HepG2 (cell line): ENCODE data around the gene TRPM1. TPM values are rescaled to one million over a fixed set of nuclear protein-coding genes. Genes with fewer than 3 reads are reported as not detected.

Experiments used
- DNMT3B ChIP-seq: conservative IDR thresholded peaks from 2 replicates; pipeline ENCODE4 v1.6.1; 2016; ENCODE audit warnings: missing biosample characterization, control low read depth
- FOXC1 ChIP-seq: sonication (generic); formaldehyde crosslinking; IDR thresholded peaks from 2 replicates; pipeline ENCODE4 v1.8.0; 2022; ENCODE audit warnings: mild to moderate bottlenecking, missing genetic modification reagents, borderline replicate concordance
- FOXP1 ChIP-seq, 2 experiments: fragments of 450-650 bp in 1 of 2; IDR thresholded peaks; 2 replicates each; pipeline ENCODE4 v1.6.1; 2017 to 2018; ENCODE audit warnings: antibody characterized with exemption in 1 of 2
- HNRNPK ChIP-seq: fragments of 200-400 bp; formaldehyde crosslinking; IDR thresholded peaks from 2 replicates; pipeline ENCODE4 v1.6.1; 2018; ENCODE audit warnings: low read length, low read depth, moderate library complexity, mild to moderate bottlenecking; ENCODE audit not compliant: poor library complexity, severe bottlenecking
- KDM3A ChIP-seq: IDR thresholded peaks from 2 replicates; pipeline ENCODE4 v1.6.1; 2018; ENCODE audit warnings: low read depth, missing compliant biosample characterization
- MIER2 ChIP-seq: IDR thresholded peaks from 2 replicates; pipeline ENCODE4 v1.6.1; 2016; ENCODE audit warnings: missing biosample characterization, missing genetic modification reagents
- MXI1 ChIP-seq: IDR thresholded peaks from 3 replicates; pipeline ENCODE4 v1.6.1; 2012; ENCODE audit warnings: low read depth, low read length, inconsistent platforms, borderline replicate concordance
- PHF20 ChIP-seq: sonication (generic); formaldehyde crosslinking; IDR thresholded peaks from 2 replicates; pipeline ENCODE4 v1.5.0; 2020; ENCODE audit warnings: mild to moderate bottlenecking, missing genetic modification reagents
- REXO4 ChIP-seq: sonication (generic); formaldehyde crosslinking; IDR thresholded peaks from 2 replicates; pipeline ENCODE4 v1.8.0; 2022; ENCODE audit warnings: missing genetic modification reagents, mild to moderate bottlenecking, borderline replicate concordance
- ZNF431 ChIP-seq: sonication (generic); formaldehyde crosslinking; IDR thresholded peaks from 2 replicates; pipeline ENCODE4 v1.9.0; 2022; ENCODE audit warnings: missing genetic modification reagents, low read depth, mild to moderate bottlenecking, borderline replicate concordance
- ZNF547 ChIP-seq: sonication (generic); formaldehyde crosslinking; IDR thresholded peaks from 2 replicates; pipeline ENCODE4 v1.5.1; 2020; ENCODE audit warnings: mild to moderate bottlenecking, missing genetic modification reagents
- ZNF552 ChIP-seq: sonication (generic); formaldehyde crosslinking; IDR thresholded peaks from 2 replicates; pipeline ENCODE4 v1.9.0; 2022; ENCODE audit warnings: missing genetic modification reagents, mild to moderate bottlenecking, borderline replicate concordance
- ZNF841 ChIP-seq: sonication (generic); formaldehyde crosslinking; IDR thresholded peaks from 2 replicates; pipeline ENCODE4 v1.8.1; 2023; ENCODE audit warnings: missing genetic modification reagents, borderline replicate concordance
- polyA plus RNA-seq, 8 experiments: library from polyadenylated mRNA; depleted of rRNA in 3 of 8; stranded (reverse) in 7 of 8; unstranded in 1 of 8; fragments of >200 nt; fragmentation: Illumina TruSeq in 4 of 8; extraction: Trizol in 4 of 8; gene quantifications; 2 replicates each; pipeline versions ENCODE4 v1.2.1 to v1.2.3, GENCODE V29; 2011 to 2016; ENCODE audit warnings: low read depth in 4 of 8, missing spikeins in 1 of 8, mixed read lengths in 1 of 8; ENCODE audit not compliant: insufficient read depth in 1 of 8
- total RNA-seq, 5 experiments: library from RNA; depleted of rRNA; stranded (reverse); fragments of >200 nt; fragmentation: Illumina TruSeq; extraction: Trizol; gene quantifications; 2 replicates each; pipeline ENCODE4 v1.2.3, GENCODE V29; 2016; ENCODE audit warnings: low read depth in 1 of 5
- TF ChIP-seq, protein P1 (sequence below): sonication (generic); formaldehyde crosslinking; IDR thresholded peaks from 2 replicates; pipeline ENCODE4 v1.9.0; 2022; ENCODE audit warnings: low read depth, missing genetic modification reagents
- TF ChIP-seq, protein P2 (sequence below): IDR thresholded peaks from 2 replicates; pipeline ENCODE4 v1.6.1; 2018; ENCODE audit warnings: missing genetic modification reagents, mild to moderate bottlenecking, missing compliant biosample characterization
- TF ChIP-seq, protein P3 (sequence below), 2 experiments: sonication (generic) in 1 of 2; formaldehyde crosslinking in 1 of 2; IDR thresholded peaks; 2 replicates each; pipeline versions ENCODE4 v1.4.0 to v1.6.1; 2018 to 2020; ENCODE audit warnings: missing genetic modification reagents in 2 of 2, borderline replicate concordance in 1 of 2, low read depth in 1 of 2, mild to moderate bottlenecking in 1 of 2, missing biosample characterization in 1 of 2
- TF ChIP-seq, protein P4 (sequence below): sonication (generic); formaldehyde crosslinking; IDR thresholded peaks from 2 replicates; pipeline ENCODE4 v1.4.0; 2020; ENCODE audit warnings: mild to moderate bottlenecking, missing genetic modification reagents
- TF ChIP-seq, protein P5 (sequence below): sonication (generic); formaldehyde crosslinking; IDR thresholded peaks from 2 replicates; pipeline ENCODE4 v1.4.0; 2020; ENCODE audit warnings: missing genetic modification reagents
- TF ChIP-seq, protein P6 (sequence below): sonication (generic); formaldehyde crosslinking; IDR thresholded peaks from 2 replicates; pipeline ENCODE4 v1.5.0; 2020; ENCODE audit warnings: missing genetic modification reagents

Gene TRPM1
- total and polyA plus RNA-seq, 2 of the 13 experiments (the other 11 are each of a cell fraction or from before 2014, with no cell fraction given), result not detected

DNA sequence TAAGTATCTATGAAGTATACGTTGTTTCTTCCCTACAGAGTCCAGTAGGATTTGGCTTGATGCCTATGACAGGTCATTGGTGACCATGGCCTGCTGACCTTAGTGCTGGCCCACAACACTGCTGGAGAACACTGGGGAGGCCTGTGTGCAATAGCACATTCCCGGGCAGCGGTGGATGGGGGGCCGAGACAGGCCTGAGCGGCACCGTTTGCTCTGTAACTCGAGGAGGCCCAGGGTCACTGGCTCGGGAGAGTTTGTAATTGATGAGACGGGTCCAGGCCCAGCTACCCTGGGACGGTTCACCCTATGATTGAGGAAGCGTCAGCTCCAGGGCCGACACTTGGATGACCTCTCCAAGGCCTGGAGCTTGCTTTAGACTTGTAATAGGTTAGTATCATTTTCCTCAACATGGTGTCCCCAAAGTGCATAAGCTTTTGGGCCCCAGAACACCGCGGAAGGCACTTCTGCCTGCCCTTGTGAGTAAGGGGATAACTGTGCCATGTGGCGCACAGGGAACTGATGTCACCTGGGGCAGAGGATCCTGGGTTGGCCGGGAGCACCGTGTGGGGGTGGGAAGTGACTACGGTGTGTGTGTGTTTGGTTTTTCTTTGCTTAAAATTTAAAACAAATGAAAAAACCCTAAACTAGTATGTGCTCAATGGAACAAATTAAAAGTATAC, 12.0 kb downstream of the TRPM1 start (continued):
- TF ChIP-seq MXI1, result no peak
- TF ChIP-seq DNMT3B (CRISPR knock-in tag), result no peak
- TF ChIP-seq, protein P1, sequence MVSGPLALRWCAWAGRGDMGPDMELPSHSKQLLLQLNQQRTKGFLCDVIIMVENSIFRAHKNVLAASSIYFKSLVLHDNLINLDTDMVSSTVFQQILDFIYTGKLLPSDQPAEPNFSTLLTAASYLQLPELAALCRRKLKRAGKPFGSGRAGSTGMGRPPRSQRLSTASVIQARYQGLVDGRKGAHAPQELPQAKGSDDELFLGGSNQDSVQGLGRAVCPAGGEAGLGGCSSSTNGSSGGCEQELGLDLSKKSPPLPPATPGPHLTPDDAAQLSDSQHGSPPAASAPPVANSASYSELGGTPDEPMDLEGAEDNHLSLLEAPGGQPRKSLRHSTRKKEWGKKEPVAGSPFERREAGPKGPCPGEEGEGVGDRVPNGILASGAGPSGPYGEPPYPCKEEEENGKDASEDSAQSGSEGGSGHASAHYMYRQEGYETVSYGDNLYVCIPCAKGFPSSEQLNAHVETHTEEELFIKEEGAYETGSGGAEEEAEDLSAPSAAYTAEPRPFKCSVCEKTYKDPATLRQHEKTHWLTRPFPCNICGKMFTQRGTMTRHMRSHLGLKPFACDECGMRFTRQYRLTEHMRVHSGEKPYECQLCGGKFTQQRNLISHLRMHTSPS (CRISPR knock-in tag), result no peak
- TF ChIP-seq, protein P2, sequence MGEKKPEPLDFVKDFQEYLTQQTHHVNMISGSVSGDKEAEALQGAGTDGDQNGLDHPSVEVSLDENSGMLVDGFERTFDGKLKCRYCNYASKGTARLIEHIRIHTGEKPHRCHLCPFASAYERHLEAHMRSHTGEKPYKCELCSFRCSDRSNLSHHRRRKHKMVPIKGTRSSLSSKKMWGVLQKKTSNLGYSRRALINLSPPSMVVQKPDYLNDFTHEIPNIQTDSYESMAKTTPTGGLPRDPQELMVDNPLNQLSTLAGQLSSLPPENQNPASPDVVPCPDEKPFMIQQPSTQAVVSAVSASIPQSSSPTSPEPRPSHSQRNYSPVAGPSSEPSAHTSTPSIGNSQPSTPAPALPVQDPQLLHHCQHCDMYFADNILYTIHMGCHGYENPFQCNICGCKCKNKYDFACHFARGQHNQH, result peak; percentile 53; the same call in 1 of the 2 replicates
- TF ChIP-seq, protein P3, sequence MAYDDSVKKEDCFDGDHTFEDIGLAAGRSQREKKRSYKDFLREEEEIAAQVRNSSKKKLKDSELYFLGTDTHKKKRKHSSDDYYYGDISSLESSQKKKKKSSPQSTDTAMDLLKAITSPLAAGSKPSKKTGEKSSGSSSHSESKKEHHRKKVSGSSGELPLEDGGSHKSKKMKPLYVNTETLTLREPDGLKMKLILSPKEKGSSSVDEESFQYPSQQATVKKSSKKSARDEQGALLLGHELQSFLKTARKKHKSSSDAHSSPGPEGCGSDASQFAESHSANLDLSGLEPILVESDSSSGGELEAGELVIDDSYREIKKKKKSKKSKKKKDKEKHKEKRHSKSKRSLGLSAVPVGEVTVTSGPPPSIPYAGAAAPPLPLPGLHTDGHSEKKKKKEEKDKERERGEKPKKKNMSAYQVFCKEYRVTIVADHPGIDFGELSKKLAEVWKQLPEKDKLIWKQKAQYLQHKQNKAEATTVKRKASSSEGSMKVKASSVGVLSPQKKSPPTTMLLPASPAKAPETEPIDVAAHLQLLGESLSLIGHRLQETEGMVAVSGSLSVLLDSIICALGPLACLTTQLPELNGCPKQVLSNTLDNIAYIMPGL (CRISPR knock-in tag; IDR thresholded peaks at IDR 0.05; ENCODE audit: borderline replicate concordance in 1 of 2, low read depth in 1 of 2), result 0 out of 4 replicates have a peak, but pooled peaks of 1 of the 2 experiments have one; percentile 30
- TF ChIP-seq FOXC1 (CRISPR knock-in tag), result no peak
- TF ChIP-seq ZNF431 (CRISPR knock-in tag), result no peak
- TF ChIP-seq REXO4 (CRISPR knock-in tag), result no peak
- TF ChIP-seq ZNF552 (CRISPR knock-in tag), result no peak
- TF ChIP-seq MIER2 (CRISPR knock-in tag), result no peak
- no peak for TF ChIP-seq ZNF547 (CRISPR knock-in tag)
- peak; percentile 27; the same call in 1 of the 2 replicates for TF ChIP-seq KDM3A (CRISPR knock-in tag)
- no peak for TF ChIP-seq FOXP1 (IDR thresholded peaks at IDR 0.05)
- TF ChIP-seq FOXP1 (CRISPR knock-in tag; IDR thresholded peaks at IDR 0.05), result peak; percentile 58
- TF ChIP-seq, protein P4, sequence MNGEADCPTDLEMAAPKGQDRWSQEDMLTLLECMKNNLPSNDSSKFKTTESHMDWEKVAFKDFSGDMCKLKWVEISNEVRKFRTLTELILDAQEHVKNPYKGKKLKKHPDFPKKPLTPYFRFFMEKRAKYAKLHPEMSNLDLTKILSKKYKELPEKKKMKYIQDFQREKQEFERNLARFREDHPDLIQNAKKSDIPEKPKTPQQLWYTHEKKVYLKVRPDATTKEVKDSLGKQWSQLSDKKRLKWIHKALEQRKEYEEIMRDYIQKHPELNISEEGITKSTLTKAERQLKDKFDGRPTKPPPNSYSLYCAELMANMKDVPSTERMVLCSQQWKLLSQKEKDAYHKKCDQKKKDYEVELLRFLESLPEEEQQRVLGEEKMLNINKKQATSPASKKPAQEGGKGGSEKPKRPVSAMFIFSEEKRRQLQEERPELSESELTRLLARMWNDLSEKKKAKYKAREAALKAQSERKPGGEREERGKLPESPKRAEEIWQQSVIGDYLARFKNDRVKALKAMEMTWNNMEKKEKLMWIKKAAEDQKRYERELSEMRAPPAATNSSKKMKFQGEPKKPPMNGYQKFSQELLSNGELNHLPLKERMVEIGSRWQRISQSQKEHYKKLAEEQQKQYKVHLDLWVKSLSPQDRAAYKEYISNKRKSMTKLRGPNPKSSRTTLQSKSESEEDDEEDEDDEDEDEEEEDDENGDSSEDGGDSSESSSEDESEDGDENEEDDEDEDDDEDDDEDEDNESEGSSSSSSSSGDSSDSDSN (CRISPR knock-in tag), result peak; percentile 93
- TF ChIP-seq ZNF841, result no peak
- no peak for TF ChIP-seq HNRNPK
- TF ChIP-seq, protein P5, sequence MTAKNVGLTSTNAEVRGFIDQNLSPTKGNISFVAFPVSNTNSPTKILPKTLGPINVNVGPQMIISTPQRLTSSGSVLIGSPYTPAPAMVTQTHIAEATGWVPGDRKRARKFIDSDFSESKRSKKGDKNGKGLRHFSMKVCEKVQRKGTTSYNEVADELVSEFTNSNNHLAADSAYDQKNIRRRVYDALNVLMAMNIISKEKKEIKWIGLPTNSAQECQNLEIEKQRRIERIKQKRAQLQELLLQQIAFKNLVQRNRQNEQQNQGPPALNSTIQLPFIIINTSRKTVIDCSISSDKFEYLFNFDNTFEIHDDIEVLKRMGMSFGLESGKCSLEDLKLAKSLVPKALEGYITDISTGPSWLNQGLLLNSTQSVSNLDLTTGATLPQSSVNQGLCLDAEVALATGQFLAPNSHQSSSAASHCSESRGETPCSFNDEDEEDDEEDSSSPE, result no peak
- TF ChIP-seq, protein P6, sequence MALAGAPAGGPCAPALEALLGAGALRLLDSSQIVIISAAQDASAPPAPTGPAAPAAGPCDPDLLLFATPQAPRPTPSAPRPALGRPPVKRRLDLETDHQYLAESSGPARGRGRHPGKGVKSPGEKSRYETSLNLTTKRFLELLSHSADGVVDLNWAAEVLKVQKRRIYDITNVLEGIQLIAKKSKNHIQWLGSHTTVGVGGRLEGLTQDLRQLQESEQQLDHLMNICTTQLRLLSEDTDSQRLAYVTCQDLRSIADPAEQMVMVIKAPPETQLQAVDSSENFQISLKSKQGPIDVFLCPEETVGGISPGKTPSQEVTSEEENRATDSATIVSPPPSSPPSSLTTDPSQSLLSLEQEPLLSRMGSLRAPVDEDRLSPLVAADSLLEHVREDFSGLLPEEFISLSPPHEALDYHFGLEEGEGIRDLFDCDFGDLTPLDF (CRISPR knock-in tag), result no peak
- no peak for TF ChIP-seq PHF20 (CRISPR knock-in tag)
